Measurements from ENCODE around the gene KDM4B. TPM values are rescaled to one million over a fixed set of nuclear protein-coding genes. Genes with fewer than 3 reads are reported as not detected.
A peak's percentile ranks its signal among the peaks of the same experiment; 100 is the strongest.

Gene KDM4B
- polyA plus RNA-seq, 3 donors = 6.4 to 22.7 (median 12.7) TPM

GRCh38 chr19:5078182-5078581, 109.3 kb downstream of the KDM4B start:
- H3K9me3 ChIP-seq (replicated peaks in 1 of 2; ENCODE audit: control insufficient read depth in 1 of 2, insufficient read depth in 1 of 2, low read length in 2 of 2) = no peaks in the 10 kb centered on the region
- H2AFZ ChIP-seq (ENCODE audit: insufficient read depth, low read depth, low read length, poor library complexity, severe bottlenecking) = no peak overlapping the region
- intact Hi-C loops (cut with micrococcal nuclease) = no loop called here
- peaks cover 2 to 12% of the 10 kb centered on the region in 2 donors for H3K4me1 ChIP-seq (ENCODE audit: control insufficient read depth in 1 of 2, insufficient read depth in 2 of 2, low read length in 2 of 2)
- no peak for TF ChIP-seq CTCF (IDR thresholded peaks at IDR 0.05)
- Mint-ChIP-seq H3K4me3 (no peak overlapping the region), H3K4me1 (peaks cover 29% of the 10 kb centered on the region), H3K36me3 (peaks cover 56 to 75% of the 10 kb centered on the region in 2 donors), H3K27me3 (ENCODE audit: low read depth in 3 of 3) (peaks cover 2 to 12% (median 3%) of the 10 kb centered on the region in 3 donors), H3K9me3 (peaks cover 0 to 1% (median 0%) of the 10 kb centered on the region in 7 donors), H3K27ac (peak overlapping the region in 1 of 7 donors; percentile 1)
- no peak for DNase-seq
- H3K79me2 ChIP-seq (ENCODE audit: insufficient read depth, low read length) = no peaks in the 10 kb centered on the region
- no peaks in the 10 kb centered on the region for H3K27me3 ChIP-seq (ENCODE audit: control insufficient read depth in 2 of 2, insufficient read depth in 2 of 2, low read length in 2 of 2)
- peaks cover 68 to 76% of the 10 kb centered on the region in 2 donors for H3K36me3 ChIP-seq (replicated peaks in 1 of 2; ENCODE audit: control insufficient read depth in 1 of 2, insufficient read depth in 2 of 2, low read length in 2 of 2)
- H3K4me2 ChIP-seq (replicated peaks; ENCODE audit: extremely low read depth, low read length, poor library complexity, severe bottlenecking) = no peak overlapping the region
- no peak overlapping the region for H3K4me3 ChIP-seq (replicated peaks in 1 of 3; ENCODE audit: low read depth in 2 of 3, low read length in 3 of 3)
- WGBS (ENCODE audit: insufficient coverage) = 90% methylated on average over 16 of the region's 18 CpGs
- peaks cover 81% of the 10 kb centered on the region for H4K20me1 ChIP-seq (ENCODE audit: insufficient read depth, low read length)
- no peak overlapping the region for H3K27ac ChIP-seq (ENCODE audit: low read depth in 1 of 2, low read length in 2 of 2)
- H3K9ac ChIP-seq (ENCODE audit: insufficient read depth, low read length, poor library complexity, severe bottlenecking) = no peak overlapping the region

GRCh38 chr19:5078666-5079065, 109.8 kb downstream of the KDM4B start:
- H3K4me1 Mint-ChIP-seq = peaks cover 27% of the 10 kb centered on the region
- peaks cover 2 to 12% of the 10 kb centered on the region in 2 donors for H3K4me1 ChIP-seq (ENCODE audit: control insufficient read depth in 1 of 2, insufficient read depth in 2 of 2, low read length in 2 of 2)
- H3K36me3 Mint-ChIP-seq = peaks cover 57 to 75% of the 10 kb centered on the region in 2 donors
- no peaks in the 10 kb centered on the region for H3K27me3 ChIP-seq (ENCODE audit: control insufficient read depth in 2 of 2, insufficient read depth in 2 of 2, low read length in 2 of 2)
- DNase-seq = no peak
- no peak overlapping the region for H3K9ac ChIP-seq (ENCODE audit: insufficient read depth, low read length, poor library complexity, severe bottlenecking)
- no peaks in the 10 kb centered on the region for H3K79me2 ChIP-seq (ENCODE audit: insufficient read depth, low read length)
- 95% methylated on average over 10 of the region's 16 CpGs for WGBS (ENCODE audit: insufficient coverage)
- no peak overlapping the region for H3K4me3 ChIP-seq (replicated peaks in 1 of 3; ENCODE audit: low read depth in 2 of 3, low read length in 3 of 3)
- H3K4me3 Mint-ChIP-seq = no peak overlapping the region
- no peak overlapping the region for H2AFZ ChIP-seq (ENCODE audit: insufficient read depth, low read depth, low read length, poor library complexity, severe bottlenecking)
- H3K4me2 ChIP-seq (replicated peaks; ENCODE audit: extremely low read depth, low read length, poor library complexity, severe bottlenecking) = no peak overlapping the region
- peaks cover 0 to 1% (median 0%) of the 10 kb centered on the region in 7 donors for H3K9me3 Mint-ChIP-seq
- peaks cover 80% of the 10 kb centered on the region for H4K20me1 ChIP-seq (ENCODE audit: insufficient read depth, low read length)
- H3K27me3 Mint-ChIP-seq (ENCODE audit: low read depth in 3 of 3) = peaks cover 2 to 10% (median 2%) of the 10 kb centered on the region in 3 donors
- no peaks in the 10 kb centered on the region for H3K9me3 ChIP-seq (replicated peaks in 1 of 2; ENCODE audit: control insufficient read depth in 1 of 2, insufficient read depth in 1 of 2, low read length in 2 of 2)
- H3K27ac Mint-ChIP-seq = no peak overlapping the region
- peaks cover 72 to 78% of the 10 kb centered on the region in 2 donors for H3K36me3 ChIP-seq (replicated peaks in 1 of 2; ENCODE audit: control insufficient read depth in 1 of 2, insufficient read depth in 2 of 2, low read length in 2 of 2)
- no peak overlapping the region for H3K27ac ChIP-seq (ENCODE audit: low read depth in 1 of 2, low read length in 2 of 2)
- intact Hi-C loops (cut with micrococcal nuclease) = no loop called here
- TF ChIP-seq CTCF (IDR thresholded peaks at IDR 0.05) = no peak

Data from CD14-positive monocyte (primary cell).